GM20431 (cell line): Measurements from ENCODE around the gene ALPK3.

Experiments
- in situ Hi-C: fragments of 300-500 bp; cut with MseI, MboI; formaldehyde crosslinking; loops from one replicate; pipeline ENCODE4 v1.15.0; 2020; ENCODE audit warnings: low sequenced_read_pairs; ENCODE audit not compliant: unreplicated experiment

The ALPK3 gene

DNA sequence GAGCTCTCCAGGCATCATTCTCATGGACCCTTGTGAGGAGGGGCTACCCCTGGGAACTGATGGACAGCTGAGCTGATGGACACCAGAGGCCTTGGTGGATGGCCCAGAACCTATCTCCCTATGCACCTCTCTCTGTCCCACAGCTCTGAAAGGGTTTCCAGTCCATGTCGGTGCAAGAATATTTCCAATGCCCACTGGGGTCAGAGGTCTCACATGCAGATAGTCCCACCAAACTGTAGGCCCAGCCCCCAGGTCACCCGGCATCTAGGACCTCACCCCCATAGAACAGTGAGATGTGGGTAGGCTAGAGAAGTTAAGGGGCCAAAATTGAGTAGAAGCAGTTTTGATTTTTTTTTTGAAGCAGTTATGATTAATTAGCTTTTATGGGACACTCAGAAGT, 2.6 kb downstream of the ALPK3 start:
- in situ Hi-C loops = no loop called here

DNA sequence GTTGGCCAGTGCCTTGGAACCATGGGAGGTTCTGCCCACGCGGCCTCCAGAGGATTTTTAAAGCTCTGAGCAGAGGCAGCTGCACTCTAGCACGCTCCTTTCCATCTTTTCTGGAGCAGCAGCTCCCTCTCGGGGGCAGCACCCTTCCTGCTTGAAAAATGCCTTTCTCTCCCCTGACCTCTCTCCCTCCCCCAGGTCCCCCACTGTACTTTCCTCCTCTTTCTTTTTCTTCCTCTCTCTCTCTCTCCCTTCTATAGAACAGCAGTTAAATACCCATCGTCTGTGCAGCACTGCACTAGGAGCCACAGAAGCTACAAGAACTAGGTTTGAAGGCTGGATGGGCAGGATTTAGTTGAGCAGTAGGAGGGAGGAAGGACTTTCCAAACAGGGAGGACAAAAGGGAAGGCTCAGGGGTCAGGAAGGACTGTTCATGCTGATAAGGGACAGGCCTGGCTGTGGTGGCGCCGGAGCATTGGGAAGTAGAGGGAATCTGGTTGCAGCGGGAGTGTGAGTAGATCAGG, 4.4 kb downstream of the ALPK3 start:
- in situ Hi-C loops = no loop called here

- in situ Hi-C loops = no loop called here
These were observed 5.6 kb downstream of the ALPK3 start for GRCh38 chr15:84822653-84823281.

- in situ Hi-C loops = no loop called here
These were observed 6.2 kb downstream of the ALPK3 start for GRCh38 chr15:84823282-84823878.

GRCh38 chr15:84824260-84825007, 7.3 kb downstream of the ALPK3 start:
- in situ Hi-C loops = no loop called here

DNA sequence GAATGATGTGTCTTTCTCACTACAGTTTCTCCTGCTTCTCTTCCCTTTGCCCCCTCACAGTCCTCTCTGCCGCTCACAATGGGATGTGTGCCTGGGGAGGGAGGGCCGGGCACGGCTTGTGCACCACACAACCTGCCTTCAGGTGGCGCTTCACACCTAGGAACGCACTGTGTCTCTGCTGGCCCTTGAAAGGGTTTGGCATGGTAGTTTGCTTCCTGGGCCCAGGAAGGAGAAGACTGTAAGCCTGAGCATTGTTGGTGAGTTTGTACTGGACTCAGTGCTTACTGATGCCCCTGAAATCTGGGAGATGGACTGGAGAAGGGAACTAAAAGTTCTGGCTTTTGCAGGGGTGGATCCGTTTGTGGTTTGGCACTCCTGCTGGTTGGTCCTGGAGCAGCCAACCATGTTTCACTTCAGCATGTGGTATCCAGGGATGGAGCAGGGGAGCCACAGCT, 9.2 kb downstream of the ALPK3 start:
- in situ Hi-C loops = no loop called here

DNA sequence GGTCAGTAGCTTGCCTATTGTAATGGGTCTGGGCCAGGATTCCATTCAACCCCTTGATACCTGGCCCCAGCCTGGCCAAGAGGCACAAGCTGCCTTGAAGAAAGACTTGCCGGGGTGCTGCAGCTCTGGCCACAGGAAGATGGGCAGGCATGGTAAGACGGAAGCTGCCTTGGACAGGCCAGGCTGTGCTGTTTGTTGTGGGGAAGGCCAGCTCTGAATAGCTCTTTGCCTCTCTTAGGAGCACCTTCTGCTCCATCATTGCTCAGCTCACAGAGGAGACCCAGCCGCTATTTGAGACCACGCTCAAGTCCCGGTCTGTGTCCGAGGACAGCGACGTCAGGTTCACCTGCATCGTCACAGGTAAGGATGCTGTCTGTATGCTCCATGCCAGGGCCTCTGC, 10.1 kb downstream of the ALPK3 start:
- in situ Hi-C loops = no loop called here

DNA sequence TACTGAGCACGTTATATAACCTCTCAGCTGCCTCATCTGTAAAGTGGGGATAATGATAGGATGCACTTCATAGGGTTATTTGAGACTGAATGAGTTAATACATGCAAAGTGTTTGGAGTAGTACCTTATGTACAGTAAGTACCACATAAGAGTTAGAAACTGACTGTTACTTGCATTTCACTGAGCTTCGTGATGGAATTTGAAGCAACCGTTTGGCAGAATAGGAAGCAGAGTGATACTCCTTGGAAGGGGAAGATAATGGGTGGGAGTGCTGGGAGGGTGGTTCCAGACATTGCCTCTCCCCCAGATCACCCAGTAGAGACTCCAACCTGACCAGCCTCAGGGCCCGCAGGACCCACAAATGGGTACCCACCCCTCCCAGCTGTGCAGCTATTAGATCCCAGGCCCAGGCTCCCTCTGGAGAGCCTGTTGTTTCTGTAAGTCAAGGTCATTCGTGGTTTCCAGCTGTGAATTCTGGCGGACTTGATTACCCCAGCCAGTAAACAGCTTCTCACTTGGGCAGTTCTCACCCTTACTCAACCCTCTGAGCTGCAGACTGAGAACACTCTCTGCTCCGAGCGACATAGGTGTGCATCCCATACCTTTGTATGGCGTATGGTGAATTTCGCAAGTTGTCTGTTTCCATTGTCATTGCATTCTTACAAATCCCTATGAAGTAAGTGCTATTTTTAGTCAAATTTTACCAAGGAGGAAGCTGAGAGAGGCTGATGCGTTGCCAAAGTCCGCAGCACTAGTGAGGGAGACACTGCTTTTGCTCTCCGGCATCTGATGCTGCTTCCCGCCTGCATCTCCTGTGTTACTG, 11.1 kb downstream of the ALPK3 start:
- in situ Hi-C loops = no loop called here

DNA sequence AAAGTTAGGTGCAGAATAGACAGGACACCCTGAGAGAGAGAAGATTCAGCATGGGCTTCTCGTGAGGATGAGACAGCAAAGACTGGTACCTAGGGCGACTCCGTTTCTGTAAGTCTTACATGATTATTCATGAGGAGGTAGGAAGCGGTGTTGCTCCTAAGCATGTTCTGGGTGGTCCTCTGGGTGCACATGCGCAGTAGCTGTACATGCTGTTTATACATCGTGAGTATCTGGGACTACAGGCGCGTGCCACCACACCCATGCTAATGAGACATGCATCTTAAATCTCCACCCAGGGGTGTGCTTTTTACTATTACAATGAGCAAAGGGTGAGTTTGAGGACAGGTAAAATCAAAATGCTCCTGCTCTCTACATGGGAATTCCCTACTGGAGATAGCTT, 12.3 kb downstream of the ALPK3 start:
- in situ Hi-C loops = no loop called here

DNA sequence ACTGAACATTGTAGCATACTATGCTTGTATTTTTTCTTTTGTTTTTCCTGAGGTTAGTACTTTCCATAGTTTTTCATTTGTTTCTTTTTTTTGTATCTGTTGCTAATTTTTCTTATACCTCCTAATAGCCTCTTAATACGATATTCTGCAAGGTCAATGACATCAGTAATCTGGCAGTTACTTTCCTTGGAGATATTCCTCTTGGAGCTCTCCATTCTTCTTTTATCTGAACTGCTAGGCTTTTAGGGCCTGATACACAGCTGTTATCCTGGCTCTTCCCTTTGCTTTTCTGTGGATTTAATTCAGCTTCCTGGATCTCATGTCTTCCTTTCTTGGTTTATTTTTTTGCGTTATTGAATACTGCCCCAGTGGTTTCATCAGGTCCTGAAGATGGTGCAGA, 12.9 kb downstream of the ALPK3 start:
- in situ Hi-C loops = no loop called here

GRCh38 chr15:84831028-84831427, 13.9 kb downstream of the ALPK3 start:
- in situ Hi-C loops = no loop called here

DNA sequence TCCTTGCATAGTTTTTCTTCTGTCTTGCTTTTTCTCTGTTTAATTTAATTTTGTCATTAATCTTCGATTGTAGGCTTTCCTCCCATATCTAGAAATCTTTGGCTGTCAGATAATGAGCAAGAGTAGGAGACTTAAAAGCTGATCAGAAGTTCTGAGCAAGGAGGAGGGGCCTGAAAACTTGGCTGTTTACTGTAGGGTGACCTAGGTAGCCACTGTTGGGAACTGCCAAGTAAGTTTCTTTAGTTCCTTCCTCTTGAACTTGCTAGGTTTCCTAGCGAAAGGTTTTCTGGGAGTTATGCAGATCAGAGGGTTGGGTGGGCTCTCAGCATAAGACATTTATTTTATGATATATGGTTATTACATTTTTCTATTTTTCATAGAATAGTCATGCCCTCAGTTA, 14.5 kb downstream of the ALPK3 start:
- in situ Hi-C loops = no loop called here

DNA sequence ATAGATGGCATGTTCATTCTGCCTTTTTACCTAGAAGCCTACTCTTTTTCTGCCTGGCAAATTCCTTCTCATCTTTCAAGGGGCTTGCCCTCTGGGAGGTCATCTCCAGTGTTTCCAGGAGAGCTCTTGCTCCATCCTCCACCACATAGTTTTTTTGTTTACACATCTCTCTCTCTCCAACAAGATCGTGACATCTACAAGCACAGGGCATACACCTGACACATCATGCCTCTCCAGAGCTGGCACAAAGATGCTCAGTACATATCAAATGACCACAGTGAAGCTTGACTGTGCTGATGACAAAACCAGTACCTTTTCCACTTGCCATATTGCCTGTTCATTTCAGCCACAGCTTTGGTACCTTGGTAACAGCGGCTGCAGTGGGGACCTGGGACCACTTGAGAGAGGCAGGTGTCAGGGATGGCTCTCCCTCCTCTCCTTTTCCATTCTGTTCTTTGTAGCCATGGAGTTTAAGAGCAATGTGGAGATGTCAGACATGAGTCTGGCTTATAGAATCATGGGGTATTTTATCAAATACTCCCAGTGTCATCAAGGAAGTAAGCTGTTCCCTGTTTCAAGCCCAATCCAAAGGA, 15.4 kb downstream of the ALPK3 start:
- in situ Hi-C loops = no loop called here

- in situ Hi-C loops = no loop called here
These were observed 16.5 kb downstream of the ALPK3 start for GRCh38 chr15:84833447-84834228.

GRCh38 chr15:84834229-84834955, 17.2 kb downstream of the ALPK3 start:
- in situ Hi-C loops = no loop called here

DNA sequence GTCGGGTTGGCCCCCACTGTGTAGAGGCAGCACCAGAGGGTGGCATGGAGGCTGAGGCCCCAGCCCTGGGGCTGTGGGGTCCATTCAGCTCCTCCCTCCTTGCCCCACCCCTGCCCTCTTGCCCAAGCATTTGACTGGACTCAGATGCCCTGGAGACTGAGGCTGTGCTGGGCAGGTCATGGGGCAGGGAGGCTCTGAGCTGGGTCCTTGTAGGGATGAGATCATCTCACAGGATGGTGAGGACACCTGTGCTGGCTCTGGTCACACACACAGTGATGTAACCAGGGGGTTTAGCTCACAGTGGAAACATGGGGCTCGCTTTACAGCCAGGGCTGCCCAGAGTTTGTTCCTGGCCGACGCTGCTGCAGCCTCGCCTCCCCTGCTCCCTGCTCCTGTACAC, 17.8 kb downstream of the ALPK3 start:
- in situ Hi-C loops = no loop called here

- in situ Hi-C loops = no loop called here
These were observed 18.6 kb downstream of the ALPK3 start for GRCh38 chr15:84835661-84836337.

DNA sequence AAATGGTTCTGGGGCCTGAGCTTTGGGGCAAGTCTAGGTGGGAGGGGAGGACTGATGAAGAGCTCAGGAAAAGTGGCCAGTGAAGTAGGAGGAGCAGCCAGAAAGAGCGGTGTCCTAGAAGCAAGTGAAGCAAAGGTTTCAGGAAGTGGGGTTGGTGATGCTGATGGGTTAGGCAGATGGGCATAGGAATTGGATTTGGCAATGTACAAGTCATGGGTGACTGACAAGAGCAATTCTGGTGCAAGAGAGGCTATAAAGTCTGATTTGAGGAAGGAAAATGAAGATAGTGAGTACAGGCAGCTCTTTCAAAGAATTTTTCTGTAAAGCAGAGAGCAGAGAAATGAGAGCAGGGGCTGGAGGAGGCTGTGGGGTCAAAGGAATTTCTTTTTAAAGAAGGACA, 19.7 kb downstream of the ALPK3 start:
- in situ Hi-C loops = no loop called here
